ENCODE data around the gene DDX4. TPM values are rescaled to one million over a fixed set of nuclear protein-coding genes. Genes with fewer than 3 reads are reported as not detected.
A peak's percentile ranks its signal among the peaks of the same experiment; 100 is the strongest.

Gene DDX4
- total and polyA plus RNA-seq, 9 of the 15 experiments (the other 6 are each of a cell fraction or from before 2014, with no cell fraction given), result not detected

- TF ChIP-seq GTF2A2 (tag; IDR thresholded peaks at IDR 0.05), result no peak
These were observed 33.4 kb downstream of the DDX4 start (continued) for GRCh38 chr5:55771175-55771655.

DNA sequence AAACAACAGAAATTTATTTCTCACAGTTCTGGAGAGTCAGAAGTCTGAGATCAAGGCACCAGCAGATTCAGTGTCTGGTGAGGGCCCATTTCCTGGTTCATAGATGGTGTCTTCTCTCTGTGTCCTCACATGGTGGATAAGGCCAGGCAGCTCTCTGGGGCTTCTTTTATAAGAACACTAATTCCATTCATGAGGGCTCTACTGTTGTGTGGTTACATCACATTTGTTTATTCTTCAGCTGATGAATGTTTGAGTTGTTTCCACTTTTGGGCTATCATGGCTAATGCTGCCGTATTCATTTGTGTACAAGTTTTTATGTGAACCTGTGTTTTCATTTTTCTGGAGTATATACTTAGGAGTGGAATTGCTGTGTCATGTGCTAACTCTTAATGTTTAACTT lies 35.2 kb downstream of the DDX4 start:
- POLR2A ChIA-PET, result interaction anchor here (0.6 kb wide), 1 partner anchor 31 kb away, joined by 3 read pairs; no protein-coding TSS in a partner anchor
- 4% methylated on average over 1 of the region's 1 CpG for WGBS (ENCODE audit: insufficient coverage, low coverage, missing lambda C conversion rate)
- 0 out of 2 replicates have a peak, but pooled peaks have one; percentile 46 for TF ChIP-seq MAFG (tag; conservative IDR thresholded peaks at IDR 0.05)
- TF ChIP-seq C11orf30 (IDR thresholded peaks at IDR 0.05; ENCODE audit: low read depth), result peak; percentile 29; the same call in 1 of the 2 replicates
- no peak for TF ChIP-seq PHF21A (IDR thresholded peaks at IDR 0.05; ENCODE audit: borderline replicate concordance, low read depth)
- peak; percentile 32; the same call in 1 of the 2 replicates for TF ChIP-seq ZNF316 (IDR thresholded peaks at IDR 0.05)
- TF ChIP-seq BRD4 (IDR thresholded peaks at IDR 0.05), result no peak
- TF ChIP-seq NFE2 (IDR thresholded peaks at IDR 0.05; ENCODE audit: low read depth), result 0 out of 2 replicates have a peak, but pooled peaks have one; percentile 22
- Histone ChIP-seq H3K79me2 (ENCODE audit: control insufficient read depth, insufficient read depth, low read length) (no peaks in the 10 kb centered on the region), H3K4me2 (ENCODE audit: insufficient read depth, low read length) (no peak overlapping the region), H3K9ac (ENCODE audit: insufficient read depth in 1 of 2, low read depth in 2 of 2, low read length in 2 of 2) (no peak overlapping the region), H3K9me3 (replicated peaks; ENCODE audit: control insufficient read depth, insufficient read depth, low read depth, low read length) (no peaks in the 10 kb centered on the region), H3K9me1 (ENCODE audit: control insufficient read depth, insufficient read depth, low read length) (no peaks in the 10 kb centered on the region), H3K27me3 (ENCODE audit: control insufficient read depth in 2 of 2, insufficient read depth in 2 of 2, low read length in 2 of 2) (peaks cover 5 to 9% of the 10 kb centered on the region in 2 experiments; a peak in 2 of 5 replicates), H3K36me3 (ENCODE audit: control insufficient read depth, insufficient read depth, low read length) (no peaks in the 10 kb centered on the region), H3K4me3 (no peak overlapping the region), H2AFZ (ENCODE audit: low read depth, low read length) (no peak overlapping the region), H3K4me1 (replicated peaks in 1 of 2; ENCODE audit: control insufficient read depth in 2 of 2, insufficient read depth in 2 of 2, low read length in 2 of 2) (no peaks in the 10 kb centered on the region), H4K20me1 (replicated peaks; ENCODE audit: control insufficient read depth, insufficient read depth, low read length) (no peaks in the 10 kb centered on the region), H3K27ac (ENCODE audit: extremely low read depth, low read depth, low read length) (no peak overlapping the region)
- no peak for DNase-seq (ENCODE audit: extremely low read depth in 1 of 4, low spot score in 3 of 4)
- CTCF ChIA-PET (ENCODE audit: low intra/inter-chr PET ratio), result no interaction called here
- BruUV-seq (replicated peaks), result no TSS peak
- in situ Hi-C loops (cut with MboI) (no loop called here), intact Hi-C loops (cut with micrococcal nuclease) (no loop called here)
- no peak for ATAC-seq
- no peak for FAIRE-seq
